NCI-H1048 (cell line): ENCODE data around the gene RPUSD2.

Source experiments
- DNase-seq: peaks from one replicate; lab custom pipeline; 2025; lab: John Stamatoyannopoulos, UW

RPUSD2 gene

GRCh38 chr15:40623361-40623760 is 54.3 kb downstream of the RPUSD2 start:
- DNase-seq = no peak
